ENCODE results near the gene PPIL4. TPM values are rescaled to one million over a fixed set of nuclear protein-coding genes. Genes with fewer than 3 reads are reported as not detected.

The PPIL4 gene
- total RNA-seq, 2 experiments from 2014 or later = 21.6 to 36.3 TPM

GRCh38 chr6:149492798-149493343 is 53.0 kb downstream of the PPIL4 start:
- DNase-seq (ENCODE audit: low spot score) = no peak
- H2AFZ ChIP-seq (ENCODE audit: low read length) = no peak overlapping the region
- CTCF ChIA-PET (ENCODE audit: unreplicated experiment) = no interaction called here
- no peak overlapping the region for H3K4me2 ChIP-seq (ENCODE audit: low read length)
- peaks cover 6% of the 10 kb centered on the region for H3K4me1 ChIP-seq (ENCODE audit: insufficient read depth, low read length, poor library complexity, severe bottlenecking)
- no peak overlapping the region for H3K27ac ChIP-seq (ENCODE audit: low read depth, low read length, poor library complexity, severe bottlenecking)
- no peaks in the 10 kb centered on the region for H3K9me3 ChIP-seq (ENCODE audit: low read length)
- no peaks in the 10 kb centered on the region for H3K79me2 ChIP-seq (ENCODE audit: insufficient read depth, low read depth, low read length)
- no peaks in the 10 kb centered on the region for H3K9me2 ChIP-seq (ENCODE audit: insufficient read depth, low read length)
- intact Hi-C loops (cut with micrococcal nuclease; ENCODE audit: unreplicated experiment) = no loop called here
- BruUV-seq (replicated peaks) = no TSS peak
- TF ChIP-seq EZH2phosphoT487 (IDR thresholded peaks at IDR 0.05; ENCODE audit: borderline replicate concordance, low read depth, low read length) = no peak
- POLR2A ChIA-PET = no interaction called here
- no peaks in the 10 kb centered on the region for H3K36me3 ChIP-seq (ENCODE audit: insufficient read depth, low read length)
- no peaks in the 10 kb centered on the region for H4K20me1 ChIP-seq (ENCODE audit: insufficient read depth, low read length)
- no peak overlapping the region for H3K4me3 ChIP-seq (ENCODE audit: low read depth, low read length, poor library complexity, severe bottlenecking)

DNA sequence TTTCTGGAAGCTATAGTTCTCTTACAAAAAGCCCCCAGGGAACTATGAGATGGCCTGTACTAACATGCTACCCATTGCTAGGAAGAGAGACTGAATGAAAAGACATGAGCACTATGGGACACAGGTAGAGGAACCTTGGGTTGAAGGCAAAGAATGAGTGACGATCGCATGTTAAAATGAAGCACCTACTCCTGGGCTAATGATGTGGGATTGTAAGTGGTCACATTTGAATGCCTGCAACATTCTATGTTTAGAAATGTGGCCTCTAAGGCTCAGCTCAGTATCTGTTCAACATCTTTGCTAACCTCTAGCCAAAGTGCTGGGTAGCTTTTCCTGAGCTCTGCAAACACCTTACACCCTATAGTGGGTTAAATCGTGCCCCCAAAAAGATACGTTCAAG is 55.9 kb downstream of the PPIL4 start:
- no peak overlapping the region for H3K4me3 ChIP-seq (ENCODE audit: low read depth, low read length, poor library complexity, severe bottlenecking)
- no peak for DNase-seq (ENCODE audit: low spot score)
- BruUV-seq (replicated peaks) = no TSS peak
- ChIA-PET CTCF (ENCODE audit: unreplicated experiment) (no interaction called here), POLR2A (interaction anchor here (0.7 to 0.8 kb wide), 2 partner anchors 10 to 27 kb away, joined by 3 to 4 read pairs; no protein-coding TSS in a partner anchor)
- no peaks in the 10 kb centered on the region for H3K9me2 ChIP-seq (ENCODE audit: insufficient read depth, low read length)
- H3K4me2 ChIP-seq (ENCODE audit: low read length) = no peak overlapping the region
- no peak for TF ChIP-seq CTCF (conservative IDR thresholded peaks at IDR 0.05; ENCODE audit: low read length)
- no peak for TF ChIP-seq EZH2phosphoT487 (IDR thresholded peaks at IDR 0.05; ENCODE audit: borderline replicate concordance, low read depth, low read length)
- H3K4me1 ChIP-seq (ENCODE audit: insufficient read depth, low read length, poor library complexity, severe bottlenecking) = peaks cover 19% of the 10 kb centered on the region
- no peak overlapping the region for H3K27ac ChIP-seq (ENCODE audit: low read depth, low read length, poor library complexity, severe bottlenecking)
- no peaks in the 10 kb centered on the region for H3K9me3 ChIP-seq (ENCODE audit: low read length)
- no peaks in the 10 kb centered on the region for H3K79me2 ChIP-seq (ENCODE audit: insufficient read depth, low read depth, low read length)
- no peak overlapping the region for H2AFZ ChIP-seq (ENCODE audit: low read length)
- H4K20me1 ChIP-seq (ENCODE audit: insufficient read depth, low read length) = no peaks in the 10 kb centered on the region
- intact Hi-C loops (cut with micrococcal nuclease; ENCODE audit: unreplicated experiment) = no loop called here
- H3K36me3 ChIP-seq (ENCODE audit: insufficient read depth, low read length) = no peaks in the 10 kb centered on the region

- Histone ChIP-seq H3K9me2 (ENCODE audit: insufficient read depth, low read length) (no peaks in the 10 kb centered on the region), H3K36me3 (ENCODE audit: insufficient read depth, low read length) (no peaks in the 10 kb centered on the region), H4K20me1 (ENCODE audit: insufficient read depth, low read length) (no peaks in the 10 kb centered on the region), H2AFZ (ENCODE audit: low read length) (no peak overlapping the region), H3K27ac (ENCODE audit: low read depth, low read length, poor library complexity, severe bottlenecking) (no peak overlapping the region), H3K4me1 (ENCODE audit: insufficient read depth, low read length, poor library complexity, severe bottlenecking) (peaks cover 19% of the 10 kb centered on the region), H3K79me2 (ENCODE audit: insufficient read depth, low read depth, low read length) (peaks cover 7% of the 10 kb centered on the region; the same call in 1 of the 2 replicates), H3K9me3 (ENCODE audit: low read length) (no peaks in the 10 kb centered on the region), H3K4me2 (ENCODE audit: low read length) (no peak overlapping the region), H3K4me3 (ENCODE audit: low read depth, low read length, poor library complexity, severe bottlenecking) (no peak overlapping the region)
- DNase-seq (ENCODE audit: low spot score) = no peak
- TF ChIP-seq CTCF (conservative IDR thresholded peaks at IDR 0.05; ENCODE audit: low read length) (no peak), EZH2phosphoT487 (IDR thresholded peaks at IDR 0.05; ENCODE audit: borderline replicate concordance, low read depth, low read length) (no peak)
- POLR2A ChIA-PET = interaction anchor here (0.7 to 1.4 kb wide), 3 partner anchors 20 to 39 kb away, joined by 3 read pairs; no protein-coding TSS in a partner anchor
- BruUV-seq (replicated peaks) = no TSS peak
- CTCF ChIA-PET (ENCODE audit: unreplicated experiment) = interaction anchor here (0.6 kb wide), 1 partner anchor 27 kb away, joined by 3 read pairs; no protein-coding TSS in a partner anchor
- intact Hi-C loops (cut with micrococcal nuclease; ENCODE audit: unreplicated experiment) = no loop called here
Measured at GRCh38 chr6:149488815-149489214, 57.0 kb downstream of the PPIL4 start.

Data from OCI-LY7 (cell line).